Esophagus muscularis mucosa (tissue), 4 donors: ENCODE measurements around the gene UTS2B. TPM values are rescaled to one million over a fixed set of nuclear protein-coding genes. Genes with fewer than 3 reads are reported as not detected.

Experiments used
- DNase-seq: peaks from one replicate; pipeline ENCODE4 v3.0.0-alpha.2; 2017; ENCODE audit errors: extremely low spot score
- H3K27ac ChIP-seq, 4 donors: fragments of 200-600 bp; sonication (generic); replicated peaks in 1 of 4; 1 replicate in 3 of 4; 2 replicates in 1 of 4; pipeline ENCODE4 v1.5.1; 2016 to 2019; ENCODE audit warnings: mild to moderate bottlenecking in 1 of 4
- H3K27me3 ChIP-seq, 4 donors: fragments of 200-600 bp; sonication (generic); one replicate each; pipeline versions ENCODE4 v1.5.1 to v1.6.0; 2016 to 2019
- H3K36me3 ChIP-seq, 4 donors: fragments of 200-600 bp; sonication (generic); one replicate each; pipeline ENCODE4 v1.5.1; 2016 to 2019
- H3K4me1 ChIP-seq, 4 donors: fragments of 200-600 bp; sonication (generic); one replicate each; pipeline ENCODE4 v1.5.1; 2016 to 2019
- H3K4me3 ChIP-seq, 4 donors: fragments of 200-600 bp; sonication (generic); 1 replicate in 2 of 4; 2 replicates in 2 of 4; pipeline ENCODE4 v1.5.1; 2016 to 2019; ENCODE audit warnings: mild to moderate bottlenecking in 4 of 4, moderate library complexity in 1 of 4
- H3K9me3 ChIP-seq, 4 donors: fragments of 200-600 bp; sonication (generic); 1 replicate in 3 of 4; 2 replicates in 1 of 4; pipeline ENCODE4 v1.5.1; 2016 to 2019
- EP300 ChIP-seq: sonication (generic); formaldehyde crosslinking; IDR thresholded peaks from one replicate; pipeline ENCODE4 v1.6.1; 2017; ENCODE audit warnings: antibody characterized with exemption
- POLR2A ChIP-seq: fragments of 450-650 bp; IDR thresholded peaks from one replicate; pipeline ENCODE4 v1.6.1; 2017; ENCODE audit warnings: antibody characterized with exemption, moderate library complexity, mild to moderate bottlenecking, low read depth
- POLR2AphosphoS5 ChIP-seq, 2 donors: sonication (generic); formaldehyde crosslinking; IDR thresholded peaks; one replicate each; pipeline ENCODE4 v1.6.1; 2017; ENCODE audit warnings: antibody characterized with exemption in 2 of 2
- WGBS: methylation state at CpG from one replicate; pipeline ENCODE4 v1.1.5; 2018; 5-methylcytosine and 5-hydroxymethylcytosine counted together
- intact Hi-C: fragments of 100-400 bp; cut with DNase I; formaldehyde crosslinking; loops from one replicate; pipeline ENCODE4 v1.15.1; 2023
- total RNA-seq, 4 donors: library from RNA; depleted of rRNA; stranded (reverse); fragments of >200 nt; gene quantifications; one replicate each; pipeline versions ENCODE4 v1.1.0 to v1.2.1, GENCODE V29; 2016
- TF ChIP-seq, protein P1 (sequence below), 3 experiments: fragments of 200-600 bp in 2 of 3; fragments of 450-650 bp in 1 of 3; sonication (generic) in 2 of 3; IDR thresholded peaks; one replicate each; pipeline ENCODE4 v1.5.1; 2017 to 2019; ENCODE audit warnings: antibody characterized with exemption in 3 of 3, mild to moderate bottlenecking in 2 of 3, moderate library complexity in 1 of 3

Gene UTS2B
- total RNA-seq, 4 donors from 2014 or later = 0.65 to 1.2 TPM; not detected in 2

DNA sequence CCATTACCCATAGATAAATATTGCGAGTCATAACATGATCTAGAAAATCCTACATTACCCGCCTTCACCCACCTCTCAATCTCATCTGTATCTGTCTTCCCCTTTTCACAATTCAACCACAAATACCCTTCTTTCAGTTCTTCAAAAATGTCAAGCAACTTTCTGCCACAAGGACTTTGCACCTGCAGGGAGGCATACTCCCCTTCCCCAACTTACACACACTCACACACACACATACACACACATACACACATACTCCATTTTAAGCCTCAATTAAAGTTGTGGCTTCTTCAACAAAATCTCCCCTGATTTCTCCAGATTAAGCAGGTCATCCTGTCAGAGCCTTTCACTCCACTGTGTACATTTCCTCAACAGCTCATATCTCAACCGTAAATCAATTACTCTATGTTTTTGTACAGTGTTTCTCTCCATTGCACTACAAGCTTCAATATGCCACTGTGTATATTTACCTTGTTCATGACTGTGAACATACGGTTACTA lies 34.2 kb downstream of the UTS2B start:
- TF ChIP-seq, protein P1, sequence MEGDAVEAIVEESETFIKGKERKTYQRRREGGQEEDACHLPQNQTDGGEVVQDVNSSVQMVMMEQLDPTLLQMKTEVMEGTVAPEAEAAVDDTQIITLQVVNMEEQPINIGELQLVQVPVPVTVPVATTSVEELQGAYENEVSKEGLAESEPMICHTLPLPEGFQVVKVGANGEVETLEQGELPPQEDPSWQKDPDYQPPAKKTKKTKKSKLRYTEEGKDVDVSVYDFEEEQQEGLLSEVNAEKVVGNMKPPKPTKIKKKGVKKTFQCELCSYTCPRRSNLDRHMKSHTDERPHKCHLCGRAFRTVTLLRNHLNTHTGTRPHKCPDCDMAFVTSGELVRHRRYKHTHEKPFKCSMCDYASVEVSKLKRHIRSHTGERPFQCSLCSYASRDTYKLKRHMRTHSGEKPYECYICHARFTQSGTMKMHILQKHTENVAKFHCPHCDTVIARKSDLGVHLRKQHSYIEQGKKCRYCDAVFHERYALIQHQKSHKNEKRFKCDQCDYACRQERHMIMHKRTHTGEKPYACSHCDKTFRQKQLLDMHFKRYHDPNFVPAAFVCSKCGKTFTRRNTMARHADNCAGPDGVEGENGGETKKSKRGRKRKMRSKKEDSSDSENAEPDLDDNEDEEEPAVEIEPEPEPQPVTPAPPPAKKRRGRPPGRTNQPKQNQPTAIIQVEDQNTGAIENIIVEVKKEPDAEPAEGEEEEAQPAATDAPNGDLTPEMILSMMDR (IDR thresholded peaks at IDR 0.05) = no peak
- TF ChIP-seq EP300 (no peak), POLR2AphosphoS5 (IDR thresholded peaks at IDR 0.05) (no peak), POLR2A (no peak)
- intact Hi-C loops = no loop called here
- no peak overlapping the region for H3K4me3 ChIP-seq
- H3K4me1 ChIP-seq = no peaks in the 10 kb centered on the region
- no peak overlapping the region for H3K27ac ChIP-seq
- H3K27me3 ChIP-seq = no peaks in the 10 kb centered on the region
- DNase-seq = no peak
- H3K9me3 ChIP-seq = no peaks in the 10 kb centered on the region
- 68% methylated on average over 4 of the region's 4 CpGs for WGBS
- no peaks in the 10 kb centered on the region for H3K36me3 ChIP-seq

- H3K9me3 ChIP-seq = no peaks in the 10 kb centered on the region
These were observed 36.0 kb downstream of the UTS2B start for GRCh38 chr3:191294291-191294690.

DNA sequence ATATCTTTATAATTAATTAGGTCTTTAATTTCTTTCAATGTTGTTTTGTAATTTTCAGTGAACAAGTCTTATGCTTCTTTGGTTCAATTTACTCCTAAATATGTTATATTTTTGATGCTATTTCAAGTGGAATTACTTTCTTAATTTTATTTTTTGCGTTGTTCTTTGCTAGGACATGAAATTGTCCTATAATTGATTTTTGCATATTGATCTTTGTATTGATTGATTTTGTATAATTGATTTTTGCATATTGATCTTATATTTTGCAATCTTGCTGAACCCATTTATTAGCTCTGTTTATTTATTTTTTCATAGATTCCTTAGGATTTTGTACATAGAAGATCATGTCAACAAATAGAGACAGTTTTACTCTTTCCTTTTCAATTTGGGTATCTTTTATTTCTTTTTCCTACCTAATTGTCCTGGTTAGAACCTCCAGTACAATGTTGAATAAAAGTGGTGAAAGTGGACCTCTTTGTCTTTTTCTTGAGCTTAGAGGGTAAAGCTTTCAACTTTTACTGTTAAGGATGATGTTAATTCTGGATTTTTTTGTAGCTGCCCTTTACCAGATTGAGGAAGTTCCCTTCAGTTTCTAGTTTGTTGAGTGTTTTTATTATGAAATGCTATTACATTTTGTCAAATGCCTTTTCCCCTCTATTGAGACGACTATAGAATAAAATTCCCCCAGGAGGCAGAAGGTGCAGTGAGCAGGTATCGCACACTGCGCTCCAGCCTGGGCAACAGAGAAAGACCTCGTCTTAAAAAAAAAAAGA lies 37.9 kb downstream of the UTS2B start:
- Histone ChIP-seq H3K36me3 (no peaks in the 10 kb centered on the region), H3K27me3 (no peaks in the 10 kb centered on the region), H3K4me3 (no peak overlapping the region), H3K4me1 (no peaks in the 10 kb centered on the region), H3K9me3 (no peaks in the 10 kb centered on the region), H3K27ac (no peak overlapping the region)
- no peak for DNase-seq
- intact Hi-C loops = no loop called here
- TF ChIP-seq POLR2AphosphoS5 (IDR thresholded peaks at IDR 0.05) (no peak), EP300 (no peak), POLR2A (no peak)
- TF ChIP-seq, protein P1 (IDR thresholded peaks at IDR 0.05) = no peak
- 79% methylated on average over 5 of the region's 5 CpGs for WGBS

More at GRCh38 chr3:191294291-191294690, 36.0 kb downstream of the UTS2B start:
- WGBS = 100% methylated on average over 1 of the region's 1 CpG
- Histone ChIP-seq H3K4me3 (no peak overlapping the region), H3K27ac (no peak overlapping the region), H3K36me3 (no peaks in the 10 kb centered on the region), H3K27me3 (no peaks in the 10 kb centered on the region), H3K4me1 (no peaks in the 10 kb centered on the region)
- DNase-seq = no peak
- TF ChIP-seq EP300 (no peak), POLR2AphosphoS5 (IDR thresholded peaks at IDR 0.05) (no peak), POLR2A (no peak)
- TF ChIP-seq, protein P1 (IDR thresholded peaks at IDR 0.05) = no peak
- intact Hi-C loops = no loop called here

- Histone ChIP-seq H3K36me3 (no peaks in the 10 kb centered on the region), H3K27me3 (no peaks in the 10 kb centered on the region), H3K9me3 (no peaks in the 10 kb centered on the region), H3K27ac (no peak overlapping the region), H3K4me1 (no peaks in the 10 kb centered on the region), H3K4me3 (peak overlapping the region in 1 of 4 donors; percentile 12)
- TF ChIP-seq, protein P1 (IDR thresholded peaks at IDR 0.05) = no peak
- TF ChIP-seq EP300 (no peak), POLR2AphosphoS5 (IDR thresholded peaks at IDR 0.05) (no peak), POLR2A (no peak)
- 76% methylated on average over 4 of the region's 4 CpGs for WGBS
- intact Hi-C loops = no loop called here
- DNase-seq = no peak
These were observed 39.9 kb downstream of the UTS2B start for GRCh38 chr3:191290311-191291025.
